ENCODE data around the gene METTL14.

DNA sequence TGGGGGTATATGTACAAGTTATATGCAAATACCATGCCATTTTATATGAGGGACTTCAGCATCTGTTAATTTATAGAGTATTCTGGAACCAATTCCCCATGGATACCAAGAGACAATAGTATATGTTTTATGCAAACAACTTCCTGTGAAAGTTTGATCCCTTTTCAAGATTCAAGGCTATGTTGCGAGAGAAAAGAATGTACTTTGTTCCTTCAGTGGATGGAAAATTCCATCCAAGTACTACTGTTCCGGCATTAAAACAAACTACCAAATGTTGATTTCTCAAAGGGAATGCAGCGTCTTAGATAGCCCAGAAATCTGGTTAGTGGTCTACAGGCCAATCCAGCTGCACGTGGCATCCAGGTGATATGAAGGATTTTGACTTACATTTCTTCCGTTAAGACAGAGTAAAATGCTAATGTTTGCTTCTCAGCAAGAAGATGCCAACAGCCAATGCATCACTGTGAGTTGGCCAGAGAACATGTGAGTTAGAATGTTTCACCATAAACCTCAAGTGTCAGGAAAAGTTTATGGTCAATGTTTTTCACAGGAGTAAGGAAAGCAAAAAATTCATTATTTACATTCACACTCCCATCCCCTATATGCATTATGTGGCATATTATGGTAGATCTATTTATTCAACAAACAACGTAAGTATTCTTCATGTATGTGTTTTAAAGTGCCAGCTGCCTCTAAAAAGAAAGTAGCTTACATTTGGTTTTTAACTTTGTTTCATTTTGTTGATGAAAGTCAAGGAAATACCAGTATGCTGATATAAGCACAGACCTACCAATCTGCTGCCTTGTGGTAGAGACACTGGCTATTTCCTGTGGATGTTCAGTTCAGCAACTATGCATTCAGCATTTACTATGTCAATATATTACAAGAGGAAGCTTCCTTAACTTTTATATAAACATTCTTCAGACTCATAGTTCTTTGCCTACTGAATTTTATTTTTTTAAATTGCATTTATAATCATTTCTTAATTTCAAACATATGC lies 44.4 kb downstream of the METTL14 start:
- TF ChIP-seq ZNF232 (CRISPR knock-in tag; IDR thresholded peaks at IDR 0.05), result no peak
- TF ChIP-seq, protein P1, sequence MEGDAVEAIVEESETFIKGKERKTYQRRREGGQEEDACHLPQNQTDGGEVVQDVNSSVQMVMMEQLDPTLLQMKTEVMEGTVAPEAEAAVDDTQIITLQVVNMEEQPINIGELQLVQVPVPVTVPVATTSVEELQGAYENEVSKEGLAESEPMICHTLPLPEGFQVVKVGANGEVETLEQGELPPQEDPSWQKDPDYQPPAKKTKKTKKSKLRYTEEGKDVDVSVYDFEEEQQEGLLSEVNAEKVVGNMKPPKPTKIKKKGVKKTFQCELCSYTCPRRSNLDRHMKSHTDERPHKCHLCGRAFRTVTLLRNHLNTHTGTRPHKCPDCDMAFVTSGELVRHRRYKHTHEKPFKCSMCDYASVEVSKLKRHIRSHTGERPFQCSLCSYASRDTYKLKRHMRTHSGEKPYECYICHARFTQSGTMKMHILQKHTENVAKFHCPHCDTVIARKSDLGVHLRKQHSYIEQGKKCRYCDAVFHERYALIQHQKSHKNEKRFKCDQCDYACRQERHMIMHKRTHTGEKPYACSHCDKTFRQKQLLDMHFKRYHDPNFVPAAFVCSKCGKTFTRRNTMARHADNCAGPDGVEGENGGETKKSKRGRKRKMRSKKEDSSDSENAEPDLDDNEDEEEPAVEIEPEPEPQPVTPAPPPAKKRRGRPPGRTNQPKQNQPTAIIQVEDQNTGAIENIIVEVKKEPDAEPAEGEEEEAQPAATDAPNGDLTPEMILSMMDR (IDR thresholded peaks at IDR 0.05), result no peak
- TF ChIP-seq NFE2L1 (CRISPR knock-in tag; IDR thresholded peaks at IDR 0.05), result no peak
- TF ChIP-seq, protein P2, sequence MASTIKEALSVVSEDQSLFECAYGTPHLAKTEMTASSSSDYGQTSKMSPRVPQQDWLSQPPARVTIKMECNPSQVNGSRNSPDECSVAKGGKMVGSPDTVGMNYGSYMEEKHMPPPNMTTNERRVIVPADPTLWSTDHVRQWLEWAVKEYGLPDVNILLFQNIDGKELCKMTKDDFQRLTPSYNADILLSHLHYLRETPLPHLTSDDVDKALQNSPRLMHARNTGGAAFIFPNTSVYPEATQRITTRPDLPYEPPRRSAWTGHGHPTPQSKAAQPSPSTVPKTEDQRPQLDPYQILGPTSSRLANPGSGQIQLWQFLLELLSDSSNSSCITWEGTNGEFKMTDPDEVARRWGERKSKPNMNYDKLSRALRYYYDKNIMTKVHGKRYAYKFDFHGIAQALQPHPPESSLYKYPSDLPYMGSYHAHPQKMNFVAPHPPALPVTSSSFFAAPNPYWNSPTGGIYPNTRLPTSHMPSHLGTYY (CRISPR knock-in tag; IDR thresholded peaks at IDR 0.05), result no peak
- TF ChIP-seq ZNF396 (CRISPR knock-in tag; IDR thresholded peaks at IDR 0.05; ENCODE audit: borderline replicate concordance), result no peak
- TF ChIP-seq, protein P3, sequence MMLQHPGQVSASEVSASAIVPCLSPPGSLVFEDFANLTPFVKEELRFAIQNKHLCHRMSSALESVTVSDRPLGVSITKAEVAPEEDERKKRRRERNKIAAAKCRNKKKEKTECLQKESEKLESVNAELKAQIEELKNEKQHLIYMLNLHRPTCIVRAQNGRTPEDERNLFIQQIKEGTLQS (CRISPR knock-in tag; conservative IDR thresholded peaks at IDR 0.05), result no peak
- TF ChIP-seq MXD4 (CRISPR knock-in tag; IDR thresholded peaks at IDR 0.05; ENCODE audit: borderline replicate concordance), result no peak
- TF ChIP-seq, protein P4, sequence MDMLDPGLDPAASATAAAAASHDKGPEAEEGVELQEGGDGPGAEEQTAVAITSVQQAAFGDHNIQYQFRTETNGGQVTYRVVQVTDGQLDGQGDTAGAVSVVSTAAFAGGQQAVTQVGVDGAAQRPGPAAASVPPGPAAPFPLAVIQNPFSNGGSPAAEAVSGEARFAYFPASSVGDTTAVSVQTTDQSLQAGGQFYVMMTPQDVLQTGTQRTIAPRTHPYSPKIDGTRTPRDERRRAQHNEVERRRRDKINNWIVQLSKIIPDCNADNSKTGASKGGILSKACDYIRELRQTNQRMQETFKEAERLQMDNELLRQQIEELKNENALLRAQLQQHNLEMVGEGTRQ (CRISPR knock-in tag; IDR thresholded peaks at IDR 0.05), result no peak
- TF ChIP-seq, protein P5, sequence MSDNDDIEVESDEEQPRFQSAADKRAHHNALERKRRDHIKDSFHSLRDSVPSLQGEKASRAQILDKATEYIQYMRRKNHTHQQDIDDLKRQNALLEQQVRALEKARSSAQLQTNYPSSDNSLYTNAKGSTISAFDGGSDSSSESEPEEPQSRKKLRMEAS (CRISPR knock-in tag; IDR thresholded peaks at IDR 0.05), result no peak
- TF ChIP-seq CBFB (CRISPR knock-in tag; IDR thresholded peaks at IDR 0.05; ENCODE audit: low read depth), result no peak
- no peak for TF ChIP-seq CREM (CRISPR knock-in tag; IDR thresholded peaks at IDR 0.05)

All from WTC11 (cell line).